ENCODE data around the gene UQCC5.

Gene UQCC5

GRCh38 chr3:52561028-52561747 lies 24.8 kb downstream of the UQCC5 start:
- DNase-seq (ENCODE audit: low read depth in 2 of 3, low spot score in 1 of 3) = no peak

DNA sequence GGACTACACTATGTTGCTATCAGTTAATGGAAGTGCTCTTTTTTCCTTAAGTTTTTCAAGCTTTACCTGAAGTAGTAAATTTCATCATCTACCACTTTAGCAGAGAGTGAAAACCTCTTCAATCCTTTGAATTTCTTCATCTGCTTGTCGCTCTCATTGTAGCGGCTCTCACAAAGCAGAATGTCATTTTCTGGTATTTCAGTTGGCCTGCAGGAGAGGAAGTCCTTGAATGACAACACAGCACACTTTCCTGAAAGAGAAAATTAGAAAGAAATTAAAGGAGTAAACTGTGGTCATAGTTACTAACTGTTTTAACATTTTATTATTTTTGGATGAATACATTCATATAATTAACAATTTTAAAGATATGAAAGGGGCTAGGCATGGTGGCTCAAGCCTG lies 27.6 kb downstream of the UQCC5 start:
- DNase-seq (ENCODE audit: low read depth in 2 of 3, low spot score in 1 of 3) = no peak

- no peak for DNase-seq (ENCODE audit: low read depth in 2 of 3, low spot score in 1 of 3)
Observed at GRCh38 chr3:52568069-52568468, 31.7 kb downstream of the UQCC5 start.

DNA sequence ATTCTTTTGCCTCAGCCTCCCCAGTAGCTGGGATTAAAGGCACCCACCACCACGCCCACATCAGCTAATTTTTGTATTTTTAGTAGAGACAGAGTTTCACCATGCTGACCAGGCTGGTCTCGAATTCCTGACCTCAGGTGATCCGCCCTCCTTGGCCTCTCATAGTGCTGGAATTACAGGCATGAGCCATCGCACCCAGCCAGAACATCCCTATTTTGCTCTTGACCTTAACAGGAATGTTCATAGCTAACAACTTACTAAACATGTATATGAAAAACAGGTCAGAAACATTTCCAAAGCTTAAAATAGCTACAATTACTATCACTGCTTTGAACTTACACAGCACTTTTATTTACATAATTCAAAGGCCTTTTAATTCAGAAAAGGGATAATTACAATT lies 33.7 kb downstream of the UQCC5 start:
- DNase-seq (ENCODE audit: low read depth in 2 of 3, low spot score in 1 of 3) = no peak

GRCh38 chr3:52572221-52572620 lies 35.8 kb downstream of the UQCC5 start:
- DNase-seq (ENCODE audit: low read depth in 2 of 3, low spot score in 1 of 3) = no peak

GRCh38 chr3:52574056-52574965 lies 37.9 kb downstream of the UQCC5 start:
- DNase-seq (ENCODE audit: low read depth in 2 of 3, low spot score in 1 of 3) = no peak

All from stimulated activated CD4-positive, alpha-beta T cell treated with anti-CD3 and anti-CD28 coated beads, Interleukin-12 subunit alpha, Interleukin-12 subunit beta, amount 100 ng/mL, for 48 hours (primary cell).